Body of pancreas (tissue), 4 donors: ENCODE data around the gene IDH2.

Experiments
- CTCF ChIP-seq, 7 experiments: fragments of 450-650 bp in 4 of 7; fragments of 200-600 bp in 3 of 7; sonication (generic) in 3 of 7; IDR thresholded peaks; one replicate each; pipeline ENCODE4 v1.5.1; 2016 to 2019; ENCODE audit warnings: antibody characterized with exemption in 7 of 7
- POLR2A ChIP-seq, 3 donors: fragments of 450-650 bp; IDR thresholded peaks; one replicate each; pipeline ENCODE4 v1.6.1; 2016; ENCODE audit warnings: antibody characterized with exemption in 3 of 3, mild to moderate bottlenecking in 2 of 3

- no peak for TF ChIP-seq POLR2A (IDR thresholded peaks at IDR 0.05)
- no peak for TF ChIP-seq CTCF (IDR thresholded peaks at IDR 0.05)
Measured at GRCh38 chr15:90124507-90124906, 22.2 kb upstream of the IDH2 start.
